Measurements from ENCODE around the gene SLC44A4. TPM values are rescaled to one million over a fixed set of nuclear protein-coding genes. Genes with fewer than 3 reads are reported as not detected.
"Not testable (repeated sequence)": the region's sequence is repeated elsewhere in the genome, so short reads cannot be mapped to it uniquely, and the experiment has no call there.

Gene SLC44A4
- total RNA-seq, 1 experiment from 2014 or later = not detected

DNA sequence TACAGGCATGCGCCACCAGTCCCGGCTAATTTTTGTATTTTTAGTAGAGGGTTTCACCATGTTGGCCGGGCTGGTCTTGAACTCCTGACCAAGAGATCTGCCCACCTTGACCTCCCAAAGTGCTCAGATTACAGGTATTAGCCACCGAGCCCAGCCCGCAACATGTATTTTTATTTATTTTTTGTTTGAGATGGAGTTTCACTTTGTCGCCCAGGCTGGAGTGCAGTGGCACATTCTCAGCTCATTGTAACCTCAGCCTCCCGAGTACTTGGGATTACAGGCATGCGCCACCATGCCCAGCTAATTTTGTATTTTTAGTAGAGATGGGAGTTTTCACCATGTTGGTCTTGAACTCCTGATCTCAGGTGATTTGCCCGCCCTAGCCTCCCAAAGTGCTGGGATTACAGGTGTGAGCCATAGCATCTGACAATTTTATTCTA is 40.7 kb downstream of the SLC44A4 start:
- H3K9me3 ChIP-seq (ENCODE audit: low read length); H2AFZ ChIP-seq (ENCODE audit: low read length); DNase-seq; H3K9me2 ChIP-seq (replicated peaks; ENCODE audit: insufficient read depth, low read length); H3K27me3 ChIP-seq (ENCODE audit: low read length); H3K27ac ChIP-seq (ENCODE audit: low read length); H3K9ac ChIP-seq (ENCODE audit: low read length): not testable (repeated sequence)
- Histone ChIP-seq H3K79me2 (ENCODE audit: low read length) (peaks cover 41% of the 10 kb centered on the region), H4K20me1 (ENCODE audit: insufficient read depth, low read depth, low read length) (peaks cover 26% of the 10 kb centered on the region; the same call in 1 of the 2 replicates), H3K4me1 (ENCODE audit: low read length) (peaks cover 34% of the 10 kb centered on the region), H3K4me2 (ENCODE audit: low read depth, low read length, poor library complexity, severe bottlenecking) (peak overlapping the region; percentile 91), H3K36me3 (ENCODE audit: insufficient read depth, low read length) (peaks cover 49% of the 10 kb centered on the region), H3K4me3 (ENCODE audit: low read length) (peak overlapping the region; percentile 99; the same call in 1 of the 2 replicates)

DNA sequence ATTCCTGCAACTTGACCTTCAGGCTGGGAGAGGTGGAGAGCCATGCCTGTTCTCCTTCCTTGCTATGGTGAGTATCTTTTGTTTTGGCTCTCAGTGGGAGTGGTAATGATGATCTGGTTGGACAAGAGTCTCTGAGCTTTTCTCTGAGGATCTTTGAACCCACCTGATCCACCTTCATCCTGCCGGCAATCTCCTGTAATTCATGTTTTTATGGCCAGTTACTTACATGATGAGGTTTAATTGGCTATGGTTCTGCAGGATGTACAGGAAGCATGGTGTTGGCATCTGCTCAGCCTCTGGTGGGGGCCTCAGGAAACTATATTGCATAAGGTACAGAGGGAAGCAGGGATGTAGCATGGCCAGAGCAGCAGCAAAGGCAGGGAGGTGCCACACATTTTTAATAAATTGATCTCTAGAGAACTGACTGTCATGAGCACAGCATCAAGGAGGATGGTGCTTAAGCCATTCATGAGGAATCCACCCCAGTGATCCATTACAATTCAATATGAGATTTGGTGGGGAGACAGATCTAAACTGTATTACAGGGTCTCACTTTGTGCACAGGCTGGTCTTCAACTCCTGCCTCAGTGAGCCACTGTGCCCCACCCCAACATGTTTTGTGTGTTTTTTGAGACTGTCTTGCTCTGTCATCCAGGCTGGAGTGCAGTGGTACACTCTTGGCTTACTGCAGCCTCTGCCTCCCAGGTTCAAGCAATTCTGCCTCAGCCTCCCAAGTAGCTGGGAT is 41.3 kb downstream of the SLC44A4 start:
- Histone ChIP-seq H3K27ac (ENCODE audit: low read length) (peak overlapping the region; percentile 94), H4K20me1 (ENCODE audit: insufficient read depth, low read depth, low read length) (peaks cover 26% of the 10 kb centered on the region; the same call in 1 of the 2 replicates), H3K27me3 (ENCODE audit: low read length) (no peaks in the 10 kb centered on the region), H3K36me3 (ENCODE audit: insufficient read depth, low read length) (peaks cover 49% of the 10 kb centered on the region), H3K4me3 (ENCODE audit: low read length) (peak overlapping the region; percentile 99), H3K4me1 (ENCODE audit: low read length) (peaks cover 40% of the 10 kb centered on the region), H3K9ac (ENCODE audit: low read length) (peak overlapping the region; percentile 100), H3K4me2 (ENCODE audit: low read depth, low read length, poor library complexity, severe bottlenecking) (peak overlapping the region; percentile 91), H3K9me3 (ENCODE audit: low read length) (no peaks in the 10 kb centered on the region), H2AFZ (ENCODE audit: low read length) (no peak overlapping the region), H3K9me2 (replicated peaks; ENCODE audit: insufficient read depth, low read length) (no peaks in the 10 kb centered on the region), H3K79me2 (ENCODE audit: low read length) (peaks cover 41% of the 10 kb centered on the region)
- DNase-seq = no peak

DNA sequence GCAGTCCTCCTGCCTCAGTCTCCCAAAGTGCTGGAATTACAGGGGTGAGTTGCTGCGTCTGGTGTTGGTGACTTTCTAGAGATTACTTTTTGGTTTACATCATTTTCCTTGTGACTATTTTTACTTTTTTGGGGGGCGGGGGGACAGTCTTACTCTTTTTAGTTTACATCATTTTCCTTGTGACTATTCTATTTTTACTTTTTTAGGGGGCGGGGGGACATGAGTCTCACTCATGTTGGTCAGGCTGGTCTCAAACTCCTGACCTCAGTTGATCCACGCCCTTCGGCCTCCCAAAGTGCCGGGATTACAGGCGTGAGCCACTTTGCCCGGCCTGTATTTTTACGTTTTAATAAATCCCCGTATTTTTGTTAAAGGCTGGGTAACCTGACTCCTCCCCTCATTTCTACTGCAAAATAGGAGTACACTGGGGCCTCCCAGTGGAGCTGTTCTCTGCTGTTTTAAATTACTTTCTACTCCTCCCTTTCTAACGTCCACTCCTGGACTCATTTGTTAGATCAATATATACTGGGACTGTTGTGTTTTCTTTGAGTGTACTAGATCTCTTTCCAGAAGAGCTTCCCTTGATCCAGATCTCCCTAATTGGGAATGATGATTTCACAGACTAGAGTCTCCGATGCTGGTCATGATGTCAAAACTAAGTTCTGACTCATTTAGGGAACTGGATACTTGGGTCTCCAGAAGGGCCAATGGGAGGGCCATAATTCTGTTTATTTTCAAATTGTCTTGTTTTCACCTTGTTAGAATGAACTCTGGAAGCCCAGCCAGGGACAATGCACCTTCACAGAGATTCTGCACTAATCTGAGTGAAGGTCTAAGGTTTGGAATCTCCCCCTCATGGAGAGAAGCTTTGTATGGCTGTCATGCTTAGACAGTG is 42.1 kb downstream of the SLC44A4 start:
- Histone ChIP-seq H3K4me3 (ENCODE audit: low read length) (peak overlapping the region; percentile 99), H3K4me2 (ENCODE audit: low read depth, low read length, poor library complexity, severe bottlenecking) (peak overlapping the region; percentile 91), H3K4me1 (ENCODE audit: low read length) (peaks cover 44% of the 10 kb centered on the region), H3K27ac (ENCODE audit: low read length) (peak overlapping the region; percentile 94), H3K9me2 (replicated peaks; ENCODE audit: insufficient read depth, low read length) (no peaks in the 10 kb centered on the region), H2AFZ (ENCODE audit: low read length) (no peak overlapping the region), H3K79me2 (ENCODE audit: low read length) (peaks cover 43% of the 10 kb centered on the region), H3K27me3 (ENCODE audit: low read length) (no peaks in the 10 kb centered on the region), H3K36me3 (ENCODE audit: insufficient read depth, low read length) (peaks cover 49% of the 10 kb centered on the region), H3K9ac (ENCODE audit: low read length) (peak overlapping the region; percentile 100), H4K20me1 (ENCODE audit: insufficient read depth, low read depth, low read length) (peaks cover 26% of the 10 kb centered on the region; the same call in 1 of the 2 replicates), H3K9me3 (ENCODE audit: low read length) (no peaks in the 10 kb centered on the region)
- DNase-seq = peak; percentile 62

DNA sequence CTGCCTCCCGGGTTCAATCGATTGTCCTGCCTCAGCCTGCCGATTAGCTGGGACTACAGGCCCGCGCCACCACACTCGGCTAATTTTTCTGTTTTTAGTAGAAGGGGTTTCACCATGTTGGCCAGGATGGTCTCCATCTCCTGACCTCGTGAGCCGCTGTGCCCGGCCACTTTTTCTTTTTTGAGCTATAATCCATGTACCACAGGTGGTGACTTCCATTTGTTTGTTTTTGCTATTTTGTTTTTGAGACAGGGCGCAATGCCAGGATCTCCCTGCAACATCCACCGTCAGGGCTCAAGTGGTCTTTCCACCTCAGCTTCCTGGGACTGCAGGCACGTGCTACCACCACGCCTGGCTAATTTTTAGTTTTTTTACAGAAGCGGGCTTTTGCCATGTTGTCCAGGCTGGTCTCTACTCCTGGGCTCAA is 42.7 kb downstream of the SLC44A4 start:
- Histone ChIP-seq H3K9me2 (replicated peaks; ENCODE audit: insufficient read depth, low read length) (no peaks in the 10 kb centered on the region), H3K79me2 (ENCODE audit: low read length) (peaks cover 50% of the 10 kb centered on the region), H3K4me2 (ENCODE audit: low read depth, low read length, poor library complexity, severe bottlenecking) (peak overlapping the region; percentile 91), H3K36me3 (ENCODE audit: insufficient read depth, low read length) (peaks cover 49% of the 10 kb centered on the region), H4K20me1 (ENCODE audit: insufficient read depth, low read depth, low read length) (peaks cover 26% of the 10 kb centered on the region; the same call in 1 of the 2 replicates), H3K9ac (ENCODE audit: low read length) (peak overlapping the region; percentile 100), H3K4me3 (ENCODE audit: low read length) (peak overlapping the region; percentile 99), H3K9me3 (ENCODE audit: low read length) (no peaks in the 10 kb centered on the region), H2AFZ (ENCODE audit: low read length) (no peak overlapping the region), H3K4me1 (ENCODE audit: low read length) (peaks cover 51% of the 10 kb centered on the region), H3K27ac (ENCODE audit: low read length) (peak overlapping the region; percentile 94), H3K27me3 (ENCODE audit: low read length) (no peaks in the 10 kb centered on the region)
- DNase-seq = peak; percentile 58

DNA sequence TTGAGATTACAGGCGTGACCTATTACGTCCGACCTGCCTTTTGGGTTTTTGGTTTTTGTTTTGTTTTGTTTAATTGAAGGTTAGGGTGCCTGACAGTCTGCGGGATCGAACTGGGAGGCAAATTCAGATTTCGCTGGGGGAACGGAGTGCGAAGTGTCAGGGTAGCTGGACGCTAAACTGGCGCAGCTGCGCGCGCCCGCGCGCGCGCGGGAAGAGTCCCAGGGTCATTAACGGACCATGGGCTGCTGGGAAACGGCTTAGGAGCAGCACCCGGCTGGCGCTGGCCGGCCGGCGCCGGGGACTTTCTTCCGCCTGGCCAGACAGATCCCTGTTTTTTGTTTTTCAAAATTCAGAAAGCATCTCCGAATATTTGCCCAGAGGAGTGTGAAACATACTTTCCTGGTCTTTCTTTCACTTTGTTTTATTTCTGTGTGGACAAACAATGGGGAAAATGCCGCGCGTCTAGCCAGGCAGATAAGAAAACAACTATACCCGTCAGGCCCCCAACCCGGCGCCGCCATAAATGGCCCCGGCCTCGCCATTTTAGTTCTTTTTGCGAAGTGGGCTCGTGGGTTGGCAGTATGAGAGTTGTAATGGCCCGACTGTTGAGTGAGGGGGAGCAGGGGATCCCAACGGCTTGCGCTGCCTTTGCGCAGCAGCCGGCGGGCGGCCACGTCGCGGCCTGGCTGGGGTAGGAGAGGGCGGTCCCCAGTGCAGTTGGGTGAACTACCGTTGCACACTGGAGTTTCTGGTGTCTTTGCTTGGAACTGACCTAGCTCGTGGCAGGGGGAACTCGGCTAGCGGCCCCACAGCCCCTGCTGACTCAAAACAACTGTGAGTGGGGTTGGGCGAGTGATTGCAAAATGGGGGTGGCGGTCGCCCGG is 44.2 kb downstream of the SLC44A4 start:
- Histone ChIP-seq H4K20me1 (ENCODE audit: insufficient read depth, low read depth, low read length) (peaks cover 26% of the 10 kb centered on the region; the same call in 1 of the 2 replicates), H3K36me3 (ENCODE audit: insufficient read depth, low read length) (peaks cover 44% of the 10 kb centered on the region), H3K9me3 (ENCODE audit: low read length) (no peaks in the 10 kb centered on the region), H3K9ac (ENCODE audit: low read length) (peak overlapping the region; percentile 100), H3K27ac (ENCODE audit: low read length) (peak overlapping the region; percentile 94), H3K9me2 (replicated peaks; ENCODE audit: insufficient read depth, low read length) (no peaks in the 10 kb centered on the region), H3K4me3 (ENCODE audit: low read length) (peak overlapping the region; percentile 99), H3K4me1 (ENCODE audit: low read length) (peaks cover 55% of the 10 kb centered on the region), H3K27me3 (ENCODE audit: low read length) (no peaks in the 10 kb centered on the region), H2AFZ (ENCODE audit: low read length) (peak overlapping the region; percentile 17; the same call in 1 of the 2 replicates), H3K4me2 (ENCODE audit: low read depth, low read length, poor library complexity, severe bottlenecking) (peak overlapping the region; percentile 91), H3K79me2 (ENCODE audit: low read length) (peaks cover 64% of the 10 kb centered on the region)
- peak; percentile 93 for DNase-seq

DNA sequence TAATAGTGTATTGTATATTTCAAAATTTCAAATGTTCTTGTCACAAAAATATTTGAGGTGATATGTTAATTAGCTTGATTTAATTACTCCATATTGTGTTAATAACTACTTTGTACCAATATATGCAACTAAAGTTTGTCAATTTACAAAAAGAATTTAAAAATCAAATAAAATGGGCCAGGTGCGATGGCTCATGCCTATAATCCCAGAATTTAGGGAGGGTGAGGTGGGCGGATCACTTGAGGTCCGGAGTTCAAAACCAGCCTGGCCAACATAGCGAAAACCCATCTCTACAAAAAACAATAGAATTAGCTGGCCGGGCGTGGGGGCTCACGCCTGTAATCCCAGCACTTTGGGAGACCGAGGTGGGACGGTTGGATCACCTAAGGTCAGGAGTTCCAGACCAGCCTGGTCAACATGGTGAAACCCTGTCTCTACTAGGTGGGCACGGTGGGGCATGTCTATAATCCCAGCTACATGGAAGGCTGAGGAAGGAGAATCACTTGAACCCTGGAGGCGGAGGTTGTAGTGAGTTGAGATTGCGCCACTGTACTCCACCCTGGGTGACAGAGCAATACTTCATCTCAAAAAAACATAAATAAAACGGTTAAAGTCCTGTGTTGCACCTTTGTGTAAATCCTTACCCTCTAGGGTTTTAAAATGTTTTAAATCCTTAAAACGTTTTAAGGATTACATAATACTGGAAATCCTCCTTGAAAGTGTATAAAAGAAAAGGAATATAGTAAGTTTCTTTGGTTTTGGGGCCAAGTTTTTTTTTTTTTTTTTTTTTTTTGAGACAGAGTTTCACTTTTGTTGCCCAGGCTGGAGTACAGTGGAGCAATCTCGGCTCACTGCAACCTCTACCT is 47.2 kb downstream of the SLC44A4 start:
- peaks cover 13% of the 10 kb centered on the region for H3K36me3 ChIP-seq (ENCODE audit: insufficient read depth, low read length)
- H3K9me3 ChIP-seq (ENCODE audit: low read length) = no peaks in the 10 kb centered on the region
- DNase-seq = no peak
- peaks cover 40% of the 10 kb centered on the region for H3K4me1 ChIP-seq (ENCODE audit: low read length)
- no peaks in the 10 kb centered on the region for H3K27me3 ChIP-seq (ENCODE audit: low read length)
- H3K79me2 ChIP-seq (ENCODE audit: low read length) = peaks cover 53% of the 10 kb centered on the region
- H4K20me1 ChIP-seq (ENCODE audit: insufficient read depth, low read depth, low read length) = peaks cover 5% of the 10 kb centered on the region; the same call in 1 of the 2 replicates
- H3K9ac ChIP-seq (ENCODE audit: low read length) = peak overlapping the region; percentile 84
- H2AFZ ChIP-seq (ENCODE audit: low read length) = no peak overlapping the region
- H3K4me3 ChIP-seq (ENCODE audit: low read length) = peak overlapping the region; percentile 65
- H3K9me2 ChIP-seq (replicated peaks; ENCODE audit: insufficient read depth, low read length) = no peaks in the 10 kb centered on the region
- H3K27ac ChIP-seq (ENCODE audit: low read length) = peak overlapping the region; percentile 66
- H3K4me2 ChIP-seq (ENCODE audit: low read depth, low read length, poor library complexity, severe bottlenecking) = peak overlapping the region; percentile 94

DNA sequence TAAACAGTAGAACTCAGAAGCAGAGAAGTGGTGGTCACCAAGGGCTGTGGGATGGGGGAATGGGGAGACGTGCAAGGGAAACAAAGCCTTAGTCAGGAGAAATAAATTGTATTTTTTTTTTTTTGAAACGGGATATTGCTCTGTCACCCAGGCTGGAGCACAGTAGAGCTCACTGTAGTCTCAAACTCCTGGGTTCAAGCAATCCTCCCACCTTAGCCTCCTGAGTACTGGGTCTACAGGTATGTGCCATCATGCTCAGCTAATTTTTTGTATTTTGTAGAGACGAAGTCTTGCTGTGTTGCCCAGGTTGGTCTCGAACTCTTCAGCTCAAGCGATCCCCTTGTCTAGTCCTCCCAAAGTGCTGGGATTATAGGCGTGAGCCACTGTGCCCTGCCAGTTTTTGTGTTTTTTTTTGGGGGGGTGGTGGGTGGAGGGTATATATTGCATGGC is 47.9 kb downstream of the SLC44A4 start:
- no peaks in the 10 kb centered on the region for H3K9me3 ChIP-seq (ENCODE audit: low read length)
- no peaks in the 10 kb centered on the region for H3K27me3 ChIP-seq (ENCODE audit: low read length)
- H4K20me1 ChIP-seq (ENCODE audit: insufficient read depth, low read depth, low read length) = no peaks in the 10 kb centered on the region; the same call in 1 of the 2 replicates
- peaks cover 39% of the 10 kb centered on the region for H3K4me1 ChIP-seq (ENCODE audit: low read length)
- peaks cover 46% of the 10 kb centered on the region for H3K79me2 ChIP-seq (ENCODE audit: low read length)
- H3K4me2 ChIP-seq (ENCODE audit: low read depth, low read length, poor library complexity, severe bottlenecking) = peak overlapping the region; percentile 94
- no peak overlapping the region for H2AFZ ChIP-seq (ENCODE audit: low read length)
- DNase-seq = peak; percentile 44
- H3K4me3 ChIP-seq (ENCODE audit: low read length) = peak overlapping the region; percentile 65
- no peaks in the 10 kb centered on the region for H3K9me2 ChIP-seq (replicated peaks; ENCODE audit: insufficient read depth, low read length)
- H3K9ac ChIP-seq (ENCODE audit: low read length) = peak overlapping the region; percentile 84
- peaks cover 7% of the 10 kb centered on the region for H3K36me3 ChIP-seq (ENCODE audit: insufficient read depth, low read length)
- H3K27ac ChIP-seq (ENCODE audit: low read length) = peak overlapping the region; percentile 66
